HepG2 (cell line): ENCODE data around the gene ZNF804B. TPM values are rescaled to one million over a fixed set of nuclear protein-coding genes. Genes with fewer than 3 reads are reported as not detected.

Source experiments
- ATAC-seq: fragments of 200-7000 bp; cut with Tn5 transposase; 3 replicates; pipeline ENCODE4 v1.9.1; 2020; ENCODE audit warnings: mild to moderate bottlenecking, moderate library complexity
- BruUV-seq: library from RNA; stranded (reverse); fragments of 400-500 nt; replicated peaks from 2 replicates; lab custom pipeline; 2021; lab: Mats Ljungman, UMichigan
- CTCF ChIA-PET: fragments of 300-600 bp; formaldehyde crosslinking; extraction: SDS; loops from one replicate; lab custom pipeline; 2021; ENCODE audit warnings: low total read pairs, inconsistent platforms, low intra/inter-chr PET ratio; lab: Yijun Ruan, JAX
- POLR2A ChIA-PET: fragments of 350-600 bp; sonication (Branson Sonifier 250); formaldehyde crosslinking; loops from one replicate; lab custom pipeline; 2020; ENCODE audit warnings: antibody characterized with exemption, inconsistent platforms; lab: Yijun Ruan, JAX
- DNase-seq: peaks from one replicate; pipeline ENCODE4 v3.0.0-alpha.2; 2015; ENCODE audit warnings: low spot score
- FAIRE-seq: peaks from 3 replicates; lab custom pipeline; 2011; peaks lifted over from hg19 to GRCh38; lab: Jason Lieb, UNC
- H2AFZ ChIP-seq: one replicate; pipeline ENCODE4 v1.6.1; 2011; ENCODE audit warnings: low read length, inconsistent platforms
- H3K27ac ChIP-seq: fragments of 300-600 bp; 3 replicates; pipeline ENCODE4 v1.8.0; 2011; ENCODE audit warnings: mixed run types, mild to moderate bottlenecking, mixed read lengths, low read length, inconsistent platforms; ENCODE audit not compliant: insufficient read depth; ENCODE audit errors: extremely low read length
- H3K27me3 ChIP-seq, 2 experiments: fragments of 200-600 bp in 1 of 2; 2 replicates in 1 of 2; 3 replicates in 1 of 2; pipeline versions ENCODE4 v1.6.0 to v1.8.0; 2011; ENCODE audit warnings: low read length in 2 of 2, mild to moderate bottlenecking in 2 of 2, moderate library complexity in 2 of 2, inconsistent platforms in 1 of 2; ENCODE audit not compliant: insufficient read depth in 2 of 2, control insufficient read depth in 1 of 2
- H3K36me3 ChIP-seq, 2 experiments: fragments of 200-600 bp in 1 of 2; replicated peaks in 1 of 2; 2 replicates in 1 of 2; 3 replicates in 1 of 2; pipeline versions ENCODE4 v1.5.1 to v1.8.0; 2011; ENCODE audit warnings: low read length in 2 of 2, inconsistent platforms in 1 of 2; ENCODE audit not compliant: insufficient read depth in 2 of 2, control insufficient read depth in 1 of 2
- H3K4me1 ChIP-seq: 2 replicates; pipeline ENCODE4 v1.5.1; 2012; ENCODE audit warnings: low read length, inconsistent platforms; ENCODE audit not compliant: insufficient read depth
- H3K4me2 ChIP-seq: 2 replicates; pipeline ENCODE4 v1.6.0; 2011; ENCODE audit warnings: low read depth, low read length, inconsistent platforms
- H3K4me3 ChIP-seq, 3 experiments: fragments of 200-600 bp in 1 of 3; sonication (generic), shearing (Covaris generic) in 1 of 3; replicated peaks in 1 of 3; 2 replicates each; pipeline ENCODE4 v1.5.1; 2011 to 2016; ENCODE audit warnings: low read length in 3 of 3, inconsistent platforms in 2 of 3, low read depth in 2 of 3, mild to moderate bottlenecking in 2 of 3, control low read depth in 1 of 3, mixed read lengths in 1 of 3; ENCODE audit not compliant: insufficient read depth in 1 of 3
- H3K79me2 ChIP-seq: one replicate; pipeline ENCODE4 v1.6.1; 2011; ENCODE audit warnings: low read length, inconsistent platforms; ENCODE audit not compliant: insufficient read depth
- H3K9ac ChIP-seq: 2 replicates; pipeline ENCODE4 v1.6.0; 2011; ENCODE audit warnings: mild to moderate bottlenecking, low read depth, low read length, inconsistent platforms; ENCODE audit not compliant: insufficient read depth
- H3K9me3 ChIP-seq: 2 replicates; pipeline ENCODE4 v1.5.1; 2012; ENCODE audit warnings: mild to moderate bottlenecking, low read length
- H4K20me1 ChIP-seq: 2 replicates; pipeline ENCODE4 v1.6.0; 2011; ENCODE audit warnings: inconsistent platforms, mild to moderate bottlenecking, low read length, moderate library complexity; ENCODE audit not compliant: insufficient read depth
- DNMT3B ChIP-seq: conservative IDR thresholded peaks from 2 replicates; pipeline ENCODE4 v1.6.1; 2016; ENCODE audit warnings: missing biosample characterization, control low read depth
- GATAD1 ChIP-seq: IDR thresholded peaks from 2 replicates; pipeline ENCODE4 v1.6.1; 2016; ENCODE audit warnings: missing genetic modification reagents, missing compliant biosample characterization
- HDAC2 ChIP-seq: sonication (generic); formaldehyde crosslinking; IDR thresholded peaks from 2 replicates; pipeline ENCODE4 v1.4.0; 2020; ENCODE audit warnings: missing genetic modification reagents
- MED1 ChIP-seq: sonication (generic); formaldehyde crosslinking; IDR thresholded peaks from 2 replicates; pipeline ENCODE4 v1.4.0; 2020; ENCODE audit warnings: missing genetic modification reagents
- RAD51 ChIP-seq: fragments of 450-650 bp; IDR thresholded peaks from 2 replicates; pipeline ENCODE4 v1.6.1; 2016; ENCODE audit warnings: borderline replicate concordance
- RBM22 ChIP-seq: fragments of 200-400 bp; formaldehyde crosslinking; optimal IDR thresholded peaks from 2 replicates; pipeline ENCODE3; 2017; ENCODE audit warnings: mild to moderate bottlenecking, low read length, moderate library complexity
- YEATS2 ChIP-seq: sonication (generic); formaldehyde crosslinking; IDR thresholded peaks from 2 replicates; pipeline ENCODE4 v1.4.0; 2020; ENCODE audit warnings: missing genetic modification reagents, borderline replicate concordance
- ZBTB1 ChIP-seq: sonication (generic); formaldehyde crosslinking; IDR thresholded peaks from 2 replicates; pipeline ENCODE4 v1.4.0; 2020; ENCODE audit warnings: missing genetic modification reagents, borderline replicate concordance
- ZNF296 ChIP-seq: sonication (generic); formaldehyde crosslinking; conservative IDR thresholded peaks from 2 replicates; pipeline ENCODE4 v1.5.0; 2020; ENCODE audit warnings: mild to moderate bottlenecking, missing genetic modification reagents
- ZNF441 ChIP-seq: sonication (generic); formaldehyde crosslinking; IDR thresholded peaks from 2 replicates; pipeline ENCODE4 v1.7.0; 2021; ENCODE audit warnings: missing genetic modification reagents, borderline replicate concordance
- ZNF562 ChIP-seq: sonication (generic); formaldehyde crosslinking; IDR thresholded peaks from 2 replicates; pipeline ENCODE4 v1.8.0; 2022; ENCODE audit warnings: missing genetic modification reagents, borderline replicate concordance
- WGBS: methylation state at CpG from one replicate; pipeline ENCODE4 v1.1.6; 2017; ENCODE audit warnings: low lambda C conversion rate; 5-methylcytosine and 5-hydroxymethylcytosine counted together
- in situ Hi-C: cut with HindIII; loops from 2 replicates; pipeline ENCODE4 v1.10.0; 2017; ENCODE audit warnings: low pct_unique_long_range_greater_than_20kb; ENCODE audit not compliant: extremely low pct_ligation_motif_present
- intact Hi-C: fragments of 100-400 bp; cut with micrococcal nuclease; formaldehyde crosslinking; loops from one replicate; pipeline ENCODE4 v1.10.0; 2022; ENCODE audit not compliant: unreplicated experiment
- polyA plus RNA-seq, 8 experiments: library from polyadenylated mRNA; depleted of rRNA in 3 of 8; stranded (reverse) in 7 of 8; unstranded in 1 of 8; fragments of >200 nt; fragmentation: Illumina TruSeq in 4 of 8; extraction: Trizol in 4 of 8; gene quantifications; 2 replicates each; pipeline versions ENCODE4 v1.2.1 to v1.2.3, GENCODE V29; 2011 to 2016; ENCODE audit warnings: low read depth in 4 of 8, missing spikeins in 1 of 8, mixed read lengths in 1 of 8; ENCODE audit not compliant: insufficient read depth in 1 of 8
- total RNA-seq, 5 experiments: library from RNA; depleted of rRNA; stranded (reverse); fragments of >200 nt; fragmentation: Illumina TruSeq; extraction: Trizol; gene quantifications; 2 replicates each; pipeline ENCODE4 v1.2.3, GENCODE V29; 2016; ENCODE audit warnings: low read depth in 1 of 5
- TF ChIP-seq, protein P1 (sequence below): sonication (generic); formaldehyde crosslinking; IDR thresholded peaks from 2 replicates; pipeline ENCODE4 v1.5.0; 2020; ENCODE audit warnings: mild to moderate bottlenecking, missing genetic modification reagents
- TF ChIP-seq, protein P2 (sequence below): sonication (generic); formaldehyde crosslinking; IDR thresholded peaks from 2 replicates; pipeline ENCODE4 v1.5.0; 2020; ENCODE audit warnings: mild to moderate bottlenecking, missing genetic modification reagents
- TF ChIP-seq, protein P3 (sequence below): sonication (generic); formaldehyde crosslinking; IDR thresholded peaks from 2 replicates; pipeline ENCODE4 v1.8.1; 2023; ENCODE audit warnings: missing genetic modification reagents, mild to moderate bottlenecking, borderline replicate concordance

ZNF804B gene
- total and polyA plus RNA-seq, 2 of the 13 experiments (the other 11 are each of a cell fraction or from before 2014, with no cell fraction given): not detected

DNA sequence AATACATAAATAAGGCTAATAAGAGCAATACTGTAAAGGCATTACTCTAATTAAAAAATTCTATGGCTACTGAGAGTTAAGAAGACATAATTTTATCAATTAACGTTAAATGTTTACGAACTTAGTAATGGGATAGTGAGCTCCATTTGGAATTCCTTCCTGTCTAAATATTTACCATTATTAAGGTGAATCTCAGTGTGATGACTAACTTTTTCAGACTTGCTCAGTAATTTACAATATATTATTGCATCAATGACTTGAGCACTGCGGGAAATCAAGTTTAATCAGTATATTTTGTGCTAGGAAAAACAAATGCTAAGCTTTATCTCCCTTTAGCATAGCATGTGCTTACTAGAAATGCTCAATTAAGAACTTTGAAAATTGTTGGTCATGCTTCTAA is 318.5 kb downstream of the ZNF804B start (continued):
- TF ChIP-seq GATAD1 (CRISPR knock-in tag): no peak

DNA sequence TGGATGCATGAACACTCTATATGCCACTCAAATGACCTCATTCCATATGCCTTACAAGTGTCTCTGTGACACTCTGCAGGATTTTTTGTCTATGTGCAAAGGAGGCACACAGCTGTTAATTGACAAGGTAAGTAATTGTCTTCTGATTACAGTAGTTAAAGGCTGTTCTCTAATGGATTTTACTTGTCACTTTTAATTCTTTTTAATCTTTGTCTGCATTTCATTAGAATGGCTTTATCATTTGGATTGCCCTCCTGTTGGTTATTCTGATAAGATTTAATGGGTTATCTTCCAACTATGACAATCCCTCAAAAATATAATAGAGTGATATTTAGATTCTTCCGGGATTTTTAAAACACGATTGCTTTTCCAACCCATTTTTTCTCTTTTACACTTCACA is 326.1 kb downstream of the ZNF804B start:
- Histone ChIP-seq H3K36me3 (no peaks in the 10 kb centered on the region), H3K79me2 (no peaks in the 10 kb centered on the region), H3K27me3 (no peaks in the 10 kb centered on the region), H3K9ac (no peak overlapping the region), H3K4me2 (no peak overlapping the region), H2AFZ (no peak overlapping the region), H4K20me1 (no peaks in the 10 kb centered on the region), H3K27ac (no peak overlapping the region), H3K4me1 (no peaks in the 10 kb centered on the region), H3K9me3 (no peaks in the 10 kb centered on the region), H3K4me3 (no peak overlapping the region)
- in situ Hi-C loops: no loop called here
- ChIA-PET CTCF (no interaction called here), POLR2A (no interaction called here)
- ATAC-seq (no peak), FAIRE-seq (no peak), DNase-seq (no peak)
- no TSS peak for BruUV-seq
- TF ChIP-seq RBM22: no peak
- TF ChIP-seq HDAC2 (CRISPR knock-in tag): no peak
- no peak for TF ChIP-seq MED1
- TF ChIP-seq, protein P1, sequence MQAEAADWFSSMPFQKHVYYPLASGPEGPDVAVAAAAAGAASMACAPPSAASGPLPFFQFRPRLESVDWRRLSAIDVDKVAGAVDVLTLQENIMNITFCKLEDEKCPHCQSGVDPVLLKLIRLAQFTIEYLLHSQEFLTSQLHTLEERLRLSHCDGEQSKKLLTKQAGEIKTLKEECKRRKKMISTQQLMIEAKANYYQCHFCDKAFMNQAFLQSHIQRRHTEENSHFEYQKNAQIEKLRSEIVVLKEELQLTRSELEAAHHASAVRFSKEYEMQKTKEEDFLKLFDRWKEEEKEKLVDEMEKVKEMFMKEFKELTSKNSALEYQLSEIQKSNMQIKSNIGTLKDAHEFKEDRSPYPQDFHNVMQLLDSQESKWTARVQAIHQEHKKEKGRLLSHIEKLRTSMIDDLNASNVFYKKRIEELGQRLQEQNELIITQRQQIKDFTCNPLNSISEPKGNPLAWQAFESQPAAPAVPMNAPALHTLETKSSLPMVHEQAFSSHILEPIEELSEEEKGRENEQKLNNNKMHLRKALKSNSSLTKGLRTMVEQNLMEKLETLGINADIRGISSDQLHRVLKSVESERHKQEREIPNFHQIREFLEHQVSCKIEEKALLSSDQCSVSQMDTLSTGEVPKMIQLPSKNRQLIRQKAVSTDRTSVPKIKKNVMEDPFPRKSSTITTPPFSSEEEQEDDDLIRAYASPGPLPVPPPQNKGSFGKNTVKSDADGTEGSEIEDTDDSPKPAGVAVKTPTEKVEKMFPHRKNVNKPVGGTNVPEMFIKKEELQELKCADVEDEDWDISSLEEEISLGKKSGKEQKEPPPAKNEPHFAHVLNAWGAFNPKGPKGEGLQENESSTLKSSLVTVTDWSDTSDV (CRISPR knock-in tag): no peak
- no peak for TF ChIP-seq ZNF562
- TF ChIP-seq ZBTB1 (CRISPR knock-in tag): no peak
- TF ChIP-seq ZNF296 (CRISPR knock-in tag): no peak
- no peak for TF ChIP-seq YEATS2 (CRISPR knock-in tag)
- TF ChIP-seq, protein P2, sequence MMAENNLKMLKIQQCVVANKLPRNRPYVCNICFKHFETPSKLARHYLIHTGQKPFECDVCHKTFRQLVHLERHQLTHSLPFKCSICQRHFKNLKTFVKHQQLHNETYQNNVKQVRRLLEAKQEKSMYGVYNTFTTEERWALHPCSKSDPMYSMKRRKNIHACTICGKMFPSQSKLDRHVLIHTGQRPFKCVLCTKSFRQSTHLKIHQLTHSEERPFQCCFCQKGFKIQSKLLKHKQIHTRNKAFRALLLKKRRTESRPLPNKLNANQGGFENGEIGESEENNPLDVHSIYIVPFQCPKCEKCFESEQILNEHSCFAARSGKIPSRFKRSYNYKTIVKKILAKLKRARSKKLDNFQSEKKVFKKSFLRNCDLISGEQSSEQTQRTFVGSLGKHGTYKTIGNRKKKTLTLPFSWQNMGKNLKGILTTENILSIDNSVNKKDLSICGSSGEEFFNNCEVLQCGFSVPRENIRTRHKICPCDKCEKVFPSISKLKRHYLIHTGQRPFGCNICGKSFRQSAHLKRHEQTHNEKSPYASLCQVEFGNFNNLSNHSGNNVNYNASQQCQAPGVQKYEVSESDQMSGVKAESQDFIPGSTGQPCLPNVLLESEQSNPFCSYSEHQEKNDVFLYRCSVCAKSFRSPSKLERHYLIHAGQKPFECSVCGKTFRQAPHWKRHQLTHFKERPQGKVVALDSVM (CRISPR knock-in tag): no peak
- no peak for TF ChIP-seq RAD51
- TF ChIP-seq DNMT3B (CRISPR knock-in tag): no peak
- no peak for TF ChIP-seq ZNF441
- TF ChIP-seq, protein P3, sequence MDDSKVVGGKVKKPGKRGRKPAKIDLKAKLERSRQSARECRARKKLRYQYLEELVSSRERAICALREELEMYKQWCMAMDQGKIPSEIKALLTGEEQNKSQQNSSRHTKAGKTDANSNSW (CRISPR knock-in tag): no peak
- intact Hi-C loops: no loop called here
- 12% methylated on average over 2 of the region's 2 CpGs for WGBS
